NCI-H2107 (cell line): ENCODE results near the gene SERPINI1.

Experiments
- DNase-seq: peaks from one replicate; lab custom pipeline; 2025; lab: John Stamatoyannopoulos, UW

Gene SERPINI1

GRCh38 chr3:167851171-167851570 lies 115.7 kb downstream of the SERPINI1 start:
- no peak for DNase-seq

GRCh38 chr3:167851749-167852148 lies 116.2 kb downstream of the SERPINI1 start:
- no peak for DNase-seq

- DNase-seq, result no peak
Measured at GRCh38 chr3:167852216-167852615, 116.7 kb downstream of the SERPINI1 start.

- no peak for DNase-seq
Measured at GRCh38 chr3:167854063-167854462, 118.5 kb downstream of the SERPINI1 start.

DNA sequence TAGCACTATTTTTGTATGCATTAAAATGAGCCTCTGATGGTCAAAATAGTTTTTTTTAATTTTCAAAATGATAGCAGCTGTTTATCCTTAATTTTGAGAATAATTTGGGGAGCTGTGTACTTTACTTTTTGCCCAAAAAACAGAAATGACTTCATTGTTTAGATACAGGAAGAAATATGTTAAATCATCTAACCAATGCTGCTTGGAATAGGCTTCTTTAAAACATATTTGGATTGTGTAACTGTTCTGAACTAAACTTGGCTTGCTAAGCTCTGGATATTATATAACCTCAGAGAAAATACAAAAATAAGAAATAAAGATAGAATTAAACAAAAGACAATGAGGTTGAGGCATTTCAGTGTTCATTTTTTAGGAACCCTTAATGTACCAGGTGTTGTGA lies 119.3 kb downstream of the SERPINI1 start:
- no peak for DNase-seq

- DNase-seq, result no peak
Measured at GRCh38 chr3:167855306-167855705, 119.8 kb downstream of the SERPINI1 start.

DNA sequence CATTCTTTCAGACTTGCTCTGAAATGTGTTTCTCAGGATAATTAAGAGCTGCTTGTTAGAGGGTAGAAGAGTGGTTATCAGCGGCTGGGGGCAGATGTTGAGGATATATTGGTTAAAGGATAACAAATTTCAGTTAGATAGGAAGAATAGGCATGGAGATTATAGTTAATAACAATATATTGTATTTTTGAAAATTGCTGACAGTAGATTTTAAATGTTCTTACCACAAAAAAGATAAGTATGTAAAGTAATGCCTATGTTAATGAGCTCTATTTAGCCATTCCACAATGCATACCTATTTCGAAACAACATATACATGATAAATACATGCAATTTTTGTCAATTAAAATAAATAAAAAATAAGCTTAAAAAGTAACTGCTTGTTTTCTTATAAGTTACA lies 123.3 kb downstream of the SERPINI1 start:
- no peak for DNase-seq

GRCh38 chr3:167859610-167860009 lies 124.1 kb downstream of the SERPINI1 start:
- no peak for DNase-seq

GRCh38 chr3:167861649-167862048 lies 126.1 kb downstream of the SERPINI1 start:
- no peak for DNase-seq

DNA sequence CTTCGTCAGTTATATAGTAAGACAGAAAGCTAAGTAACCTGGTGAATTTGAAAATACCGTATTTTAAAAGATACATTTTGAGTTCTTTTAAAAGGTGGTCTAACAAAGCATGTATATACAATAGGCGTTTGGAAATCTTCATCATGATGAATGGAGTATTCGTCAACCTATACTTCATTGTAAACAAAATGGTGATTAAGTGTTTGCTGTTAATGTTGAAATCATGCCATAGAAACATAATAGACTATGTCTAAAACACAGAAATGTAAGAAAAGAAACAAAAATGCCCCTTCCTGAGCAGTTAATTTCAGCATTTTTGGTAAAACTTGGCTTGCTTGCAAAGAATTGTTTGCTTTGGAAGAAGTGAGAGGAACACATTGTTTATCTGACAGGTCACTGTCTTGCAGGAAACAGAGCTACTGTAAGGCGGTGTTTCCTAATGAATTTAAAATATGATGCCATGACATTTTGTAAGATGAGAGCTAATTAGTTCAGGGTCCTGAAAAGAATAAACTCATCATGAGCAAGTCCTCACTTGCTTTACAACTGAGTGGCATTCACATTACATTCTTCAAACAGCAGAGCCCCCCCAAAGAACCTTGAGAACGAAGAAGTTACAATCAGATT lies 126.7 kb downstream of the SERPINI1 start:
- no peak for DNase-seq

DNA sequence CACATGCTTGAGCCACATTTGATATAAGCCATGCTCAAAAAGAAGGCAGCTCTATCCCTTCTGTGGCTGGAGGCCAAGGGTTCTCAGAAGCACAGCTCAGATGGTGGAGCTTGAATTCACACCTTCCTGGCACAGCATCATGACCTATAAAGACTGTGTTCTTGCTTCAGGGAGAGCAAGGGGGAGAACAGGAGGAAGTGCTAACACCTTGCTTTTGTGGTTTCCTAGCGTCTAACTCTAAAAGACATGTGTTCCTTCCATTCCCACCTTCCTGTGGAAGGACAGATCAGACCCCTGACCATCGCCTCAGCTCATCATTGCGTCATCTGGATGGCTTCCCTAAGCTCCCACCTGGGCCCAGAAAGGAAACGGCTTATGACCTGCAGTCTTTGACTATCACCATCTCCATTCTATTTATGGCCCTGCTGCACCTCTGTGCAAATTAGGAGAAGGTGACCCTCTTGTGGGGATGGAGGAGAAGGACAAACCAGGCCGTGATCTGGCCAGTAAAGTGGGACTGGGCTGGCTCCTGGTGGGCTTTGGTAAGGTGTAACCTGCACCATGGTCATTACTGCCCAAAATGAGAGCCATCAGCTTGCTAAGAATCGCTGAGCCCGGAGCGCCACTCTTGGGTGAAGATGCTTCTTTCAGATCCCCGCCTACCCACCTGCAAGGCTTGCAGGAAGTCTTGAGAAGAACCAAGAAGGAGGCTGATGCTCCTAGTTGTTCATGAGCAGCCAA lies 128.5 kb downstream of the SERPINI1 start:
- no peak for DNase-seq

- no peak for DNase-seq
Measured at GRCh38 chr3:167864552-167864874, 129.0 kb downstream of the SERPINI1 start.

GRCh38 chr3:167866331-167866730 lies 130.8 kb downstream of the SERPINI1 start:
- DNase-seq, result no peak

GRCh38 chr3:167867981-167868380 lies 132.5 kb downstream of the SERPINI1 start:
- DNase-seq, result no peak

GRCh38 chr3:167870181-167870580 lies 134.7 kb downstream of the SERPINI1 start:
- no peak for DNase-seq

DNA sequence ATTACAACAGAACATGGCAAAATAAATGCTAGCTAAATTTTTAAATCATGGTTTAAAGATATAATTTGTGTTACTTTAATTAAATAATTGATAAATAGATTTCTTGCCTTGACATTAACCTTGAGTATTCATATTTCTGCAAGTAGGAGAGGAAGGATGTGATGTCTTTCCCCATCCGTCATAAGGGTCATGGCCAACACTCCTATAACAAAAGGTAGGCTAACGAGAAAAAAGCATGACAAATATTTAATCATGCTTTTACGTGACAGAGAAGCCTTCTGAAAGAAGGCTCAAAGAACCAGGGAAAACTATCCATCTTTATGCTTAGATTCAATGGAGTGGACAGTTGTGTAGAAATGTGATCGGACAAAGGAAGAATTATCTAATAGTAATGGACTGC lies 135.2 kb downstream of the SERPINI1 start:
- DNase-seq, result no peak

- no peak for DNase-seq
Measured at GRCh38 chr3:167872032-167872431, 136.5 kb downstream of the SERPINI1 start.

- DNase-seq, result no peak
Measured at GRCh38 chr3:167872941-167873340, 137.4 kb downstream of the SERPINI1 start.

- no peak for DNase-seq
Measured at GRCh38 chr3:167874671-167875372, 139.3 kb downstream of the SERPINI1 start.
